Right lobe of liver (tissue), 6 donors: ENCODE data around the gene KIFC1. TPM values are rescaled to one million over a fixed set of nuclear protein-coding genes. Genes with fewer than 3 reads are reported as not detected.
A peak's percentile ranks its signal among the peaks of the same experiment; 100 is the strongest.

Experiments
- ATAC-seq, 4 donors: fragments of 200-7000 bp; cut with Tn5 transposase; one replicate each; pipeline ENCODE4 v1.9.1; 2020; ENCODE audit warnings: mild to moderate bottlenecking in 4 of 4, moderate library complexity in 4 of 4
- DNase-seq, 3 donors: peaks; one replicate each; pipeline ENCODE4 v3.0.0-alpha.2; 2020
- H3K27ac ChIP-seq, 3 donors: fragments of 200-600 bp; one replicate each; pipeline ENCODE4 v1.8.0; 2022
- H3K27me3 ChIP-seq, 2 donors: fragments of 200-600 bp; one replicate each; pipeline ENCODE4 v1.8.0; 2022
- H3K36me3 ChIP-seq, 4 donors: fragments of 200-600 bp; sonication (generic) in 1 of 4; one replicate each; pipeline versions ENCODE4 v1.5.1 to v1.8.0; 2017 to 2022; ENCODE audit warnings: control low read depth in 1 of 4
- H3K4me1 ChIP-seq, 4 donors: fragments of 200-600 bp; sonication (generic) in 1 of 4; one replicate each; pipeline versions ENCODE4 v1.5.1 to v1.8.0; 2017 to 2022; ENCODE audit warnings: control low read depth in 1 of 4
- H3K4me3 ChIP-seq, 3 donors: fragments of 200-600 bp; one replicate each; pipeline ENCODE4 v1.8.0; 2022
- H3K9me3 ChIP-seq, 4 donors: fragments of 200-600 bp; sonication (generic) in 1 of 4; one replicate each; pipeline versions ENCODE4 v1.5.1 to v1.8.0; 2017 to 2022; ENCODE audit warnings: control low read depth in 1 of 4
- CTCF ChIP-seq, 4 donors: fragments of 200-600 bp in 3 of 4; fragments of 450-650 bp in 1 of 4; IDR thresholded peaks; one replicate each; pipeline versions ENCODE4 v1.5.1 to v1.8.0; 2016 to 2022; ENCODE audit warnings: antibody characterized with exemption in 4 of 4, mild to moderate bottlenecking in 2 of 4
- POLR2A ChIP-seq: fragments of 450-650 bp; IDR thresholded peaks from one replicate; pipeline ENCODE4 v1.6.1; 2017; ENCODE audit warnings: antibody characterized with exemption, mild to moderate bottlenecking
- WGBS: methylation state at CpG from one replicate; pipeline ENCODE4 v1.1.6; 2018; ENCODE audit warnings: low coverage, low lambda C conversion rate; ENCODE audit not compliant: insufficient coverage; ENCODE audit errors: missing lambda C conversion rate; 5-methylcytosine and 5-hydroxymethylcytosine counted together
- intact Hi-C, 2 donors: fragments of 100-400 bp; cut with DNase I; formaldehyde crosslinking; loops; one replicate each; pipeline versions ENCODE4 v1.11.2 to v1.14.1; 2022
- total RNA-seq, 6 experiments: library from RNA; depleted of rRNA in 2 of 6; stranded (reverse); fragments of >200 nt in 2 of 6; fragmentation: NEBNext Ultra II Directional in 3 of 6; extraction: Animal tissue kit (Norgen Biotek cat#: 25700) in 3 of 6; gene quantifications; one replicate each; pipeline versions ENCODE4 v1.1.0 to v1.2.4, GENCODE V29; 2016 to 2023
- donor health status: DM: no; HTN: yes; CAD: no.
- donor health status: DM: no; HTN: no; CAD: no.
- donor health status: DM: no; HTN: no; CAD: no.
- donor health status: DM: no; HTN: yes; CAD: no.
- donor health status: DM: no; HTN: yes; CAD: no.

Gene KIFC1
- total RNA-seq, 6 experiments from 2014 or later, result 0.29 to 4.4 (median 1.3) TPM; not detected in 1

- no peak for TF ChIP-seq POLR2A
- no peak for TF ChIP-seq CTCF (IDR thresholded peaks at IDR 0.05)
- no peaks in the 10 kb centered on the region for H3K4me1 ChIP-seq
- no peaks in the 10 kb centered on the region for H3K36me3 ChIP-seq
- 100% methylated on average over 3 of the region's 3 CpGs for WGBS
- H3K4me3 ChIP-seq, result no peak overlapping the region
- H3K9me3 ChIP-seq, result no peaks in the 10 kb centered on the region
- H3K27ac ChIP-seq, result no peak overlapping the region
- no peaks in the 10 kb centered on the region for H3K27me3 ChIP-seq
- ATAC-seq (no peak), DNase-seq (no peak)
- intact Hi-C loops, result no loop called here
Observed at GRCh38 chr6:33438978-33439594, 47.5 kb downstream of the KIFC1 start.

GRCh38 chr6:33439956-33440648, 48.5 kb downstream of the KIFC1 start:
- intact Hi-C loops, result no loop called here
- Histone ChIP-seq H3K27me3 (no peaks in the 10 kb centered on the region), H3K36me3 (no peaks in the 10 kb centered on the region), H3K4me3 (no peak overlapping the region), H3K9me3 (no peaks in the 10 kb centered on the region), H3K4me1 (no peaks in the 10 kb centered on the region), H3K27ac (no peak overlapping the region)
- ATAC-seq (no peak), DNase-seq (no peak)
- TF ChIP-seq POLR2A (no peak), CTCF (IDR thresholded peaks at IDR 0.05) (no peak)
- WGBS, result 86% methylated on average over 4 of the region's 9 CpGs

- Histone ChIP-seq H3K4me1 (no peaks in the 10 kb centered on the region), H3K9me3 (no peaks in the 10 kb centered on the region), H3K27me3 (no peaks in the 10 kb centered on the region), H3K4me3 (no peak overlapping the region), H3K36me3 (no peaks in the 10 kb centered on the region), H3K27ac (no peak overlapping the region)
- peak in 3 of 4 donors; percentile 31 to 46 (median 40) for ATAC-seq
- WGBS, result 52% methylated on average over 15 of the region's 19 CpGs
- intact Hi-C loops, result no loop called here
- DNase-seq, result no peak
- TF ChIP-seq CTCF (IDR thresholded peaks at IDR 0.05) (no peak), POLR2A (no peak)
Observed at GRCh38 chr6:33440649-33441309, 49.2 kb downstream of the KIFC1 start.

GRCh38 chr6:33441457-33441856, 49.8 kb downstream of the KIFC1 start:
- no peak for ATAC-seq
- intact Hi-C loops, result no loop called here
- WGBS, result 100% methylated on average over 3 of the region's 9 CpGs

More at GRCh38 chr6:33441457-33441856, 49.8 kb downstream of the KIFC1 start:
- Histone ChIP-seq H3K9me3 (no peaks in the 10 kb centered on the region), H3K4me1 (no peaks in the 10 kb centered on the region), H3K4me3 (no peak overlapping the region), H3K27me3 (no peaks in the 10 kb centered on the region), H3K27ac (no peak overlapping the region), H3K36me3 (no peaks in the 10 kb centered on the region)
- no peak for TF ChIP-seq POLR2A
- no peak for TF ChIP-seq CTCF (IDR thresholded peaks at IDR 0.05)
- no peak for DNase-seq
